ENCODE measurements around the gene PTCD1. TPM values are rescaled to one million over a fixed set of nuclear protein-coding genes. Genes with fewer than 3 reads are reported as not detected.

PTCD1 gene
- total RNA-seq, 1 experiment from 2014 or later = 11.8 TPM

- H3K9me3 ChIP-seq (ENCODE audit: low read depth, low read length, poor library complexity, severe bottlenecking) = no peaks in the 10 kb centered on the region
- peaks cover 66% of the 10 kb centered on the region for H3K36me3 ChIP-seq (ENCODE audit: insufficient read depth, low read length, poor library complexity, severe bottlenecking)
- H3K4me3 ChIP-seq (ENCODE audit: low read depth, low read length, poor library complexity, severe bottlenecking) = no peak overlapping the region
- intact Hi-C loops (cut with micrococcal nuclease; ENCODE audit: unreplicated experiment) = no loop called here
- no peak for DNase-seq (ENCODE audit: low spot score)
- ChIA-PET POLR2A (ENCODE audit: low non-redundant PET) (no interaction called here), CTCF (no interaction called here)
- BruUV-seq (replicated peaks) = no TSS peak
- no peaks in the 10 kb centered on the region for H3K27me3 ChIP-seq (replicated peaks; ENCODE audit: insufficient read depth, low read depth, low read length, poor library complexity)
- no peak for TF ChIP-seq EZH2 (IDR thresholded peaks at IDR 0.05; ENCODE audit: borderline replicate concordance, low read depth, low read length, poor library complexity, severe bottlenecking)
- TF ChIP-seq, protein P1, sequence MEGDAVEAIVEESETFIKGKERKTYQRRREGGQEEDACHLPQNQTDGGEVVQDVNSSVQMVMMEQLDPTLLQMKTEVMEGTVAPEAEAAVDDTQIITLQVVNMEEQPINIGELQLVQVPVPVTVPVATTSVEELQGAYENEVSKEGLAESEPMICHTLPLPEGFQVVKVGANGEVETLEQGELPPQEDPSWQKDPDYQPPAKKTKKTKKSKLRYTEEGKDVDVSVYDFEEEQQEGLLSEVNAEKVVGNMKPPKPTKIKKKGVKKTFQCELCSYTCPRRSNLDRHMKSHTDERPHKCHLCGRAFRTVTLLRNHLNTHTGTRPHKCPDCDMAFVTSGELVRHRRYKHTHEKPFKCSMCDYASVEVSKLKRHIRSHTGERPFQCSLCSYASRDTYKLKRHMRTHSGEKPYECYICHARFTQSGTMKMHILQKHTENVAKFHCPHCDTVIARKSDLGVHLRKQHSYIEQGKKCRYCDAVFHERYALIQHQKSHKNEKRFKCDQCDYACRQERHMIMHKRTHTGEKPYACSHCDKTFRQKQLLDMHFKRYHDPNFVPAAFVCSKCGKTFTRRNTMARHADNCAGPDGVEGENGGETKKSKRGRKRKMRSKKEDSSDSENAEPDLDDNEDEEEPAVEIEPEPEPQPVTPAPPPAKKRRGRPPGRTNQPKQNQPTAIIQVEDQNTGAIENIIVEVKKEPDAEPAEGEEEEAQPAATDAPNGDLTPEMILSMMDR (conservative IDR thresholded peaks at IDR 0.05; ENCODE audit: low read depth, low read length) = no peak
- no peaks in the 10 kb centered on the region for H3K4me1 ChIP-seq (ENCODE audit: insufficient read depth, low read length, poor library complexity, severe bottlenecking)
- no peak overlapping the region for H3K27ac ChIP-seq (ENCODE audit: low read depth, low read length, poor library complexity, severe bottlenecking)
These were observed 16.4 kb downstream of the PTCD1 start for GRCh38 chr7:99422186-99422585.

GRCh38 chr7:99420986-99421385 is 17.6 kb downstream of the PTCD1 start:
- H3K27ac ChIP-seq (ENCODE audit: low read depth, low read length, poor library complexity, severe bottlenecking) = no peak overlapping the region
- H3K4me3 ChIP-seq (ENCODE audit: low read depth, low read length, poor library complexity, severe bottlenecking) = no peak overlapping the region
- no peaks in the 10 kb centered on the region for H3K4me1 ChIP-seq (ENCODE audit: insufficient read depth, low read length, poor library complexity, severe bottlenecking)
- ChIA-PET POLR2A (ENCODE audit: low non-redundant PET) (no interaction called here), CTCF (no interaction called here)
- H3K27me3 ChIP-seq (replicated peaks; ENCODE audit: insufficient read depth, low read depth, low read length, poor library complexity) = no peaks in the 10 kb centered on the region
- no TSS peak for BruUV-seq (replicated peaks)
- no peak for DNase-seq (ENCODE audit: low spot score)
- H3K9me3 ChIP-seq (ENCODE audit: low read depth, low read length, poor library complexity, severe bottlenecking) = no peaks in the 10 kb centered on the region
- intact Hi-C loops (cut with micrococcal nuclease; ENCODE audit: unreplicated experiment) = no loop called here
- H3K36me3 ChIP-seq (ENCODE audit: insufficient read depth, low read length, poor library complexity, severe bottlenecking) = peaks cover 78% of the 10 kb centered on the region
- TF ChIP-seq, protein P1 (conservative IDR thresholded peaks at IDR 0.05; ENCODE audit: low read depth, low read length) = no peak
- TF ChIP-seq EZH2 (IDR thresholded peaks at IDR 0.05; ENCODE audit: borderline replicate concordance, low read depth, low read length, poor library complexity, severe bottlenecking) = no peak

GRCh38 chr7:99420213-99420612 is 18.4 kb downstream of the PTCD1 start:
- DNase-seq (ENCODE audit: low spot score) = no peak
- H3K4me3 ChIP-seq (ENCODE audit: low read depth, low read length, poor library complexity, severe bottlenecking) = no peak overlapping the region
- intact Hi-C loops (cut with micrococcal nuclease; ENCODE audit: unreplicated experiment) = no loop called here
- no TSS peak for BruUV-seq (replicated peaks)
- H3K36me3 ChIP-seq (ENCODE audit: insufficient read depth, low read length, poor library complexity, severe bottlenecking) = peaks cover 84% of the 10 kb centered on the region
- POLR2A ChIA-PET (ENCODE audit: low non-redundant PET) = no interaction called here
- no peak overlapping the region for H3K27ac ChIP-seq (ENCODE audit: low read depth, low read length, poor library complexity, severe bottlenecking)
- CTCF ChIA-PET = no interaction called here
- H3K9me3 ChIP-seq (ENCODE audit: low read depth, low read length, poor library complexity, severe bottlenecking) = no peaks in the 10 kb centered on the region
- no peak for TF ChIP-seq EZH2 (IDR thresholded peaks at IDR 0.05; ENCODE audit: borderline replicate concordance, low read depth, low read length, poor library complexity, severe bottlenecking)
- TF ChIP-seq, protein P1 (conservative IDR thresholded peaks at IDR 0.05; ENCODE audit: low read depth, low read length) = no peak
- H3K4me1 ChIP-seq (ENCODE audit: insufficient read depth, low read length, poor library complexity, severe bottlenecking) = no peaks in the 10 kb centered on the region
- H3K27me3 ChIP-seq (replicated peaks; ENCODE audit: insufficient read depth, low read depth, low read length, poor library complexity) = no peaks in the 10 kb centered on the region

Measured in A673 (cell line).